GM19372 (cell line): ENCODE results near the gene FBXO31.

Source experiments
- ATAC-seq: cut with Tn5 transposase; IDR thresholded peaks from one replicate; pipeline ENCODE4 v1.9.1; 2021; ENCODE audit warnings: mild to moderate bottlenecking, low read depth, moderate library complexity; ENCODE audit not compliant: unreplicated experiment

Gene FBXO31

GRCh38 chr16:87293990-87294389, 89.6 kb downstream of the FBXO31 start:
- no peak for ATAC-seq

DNA sequence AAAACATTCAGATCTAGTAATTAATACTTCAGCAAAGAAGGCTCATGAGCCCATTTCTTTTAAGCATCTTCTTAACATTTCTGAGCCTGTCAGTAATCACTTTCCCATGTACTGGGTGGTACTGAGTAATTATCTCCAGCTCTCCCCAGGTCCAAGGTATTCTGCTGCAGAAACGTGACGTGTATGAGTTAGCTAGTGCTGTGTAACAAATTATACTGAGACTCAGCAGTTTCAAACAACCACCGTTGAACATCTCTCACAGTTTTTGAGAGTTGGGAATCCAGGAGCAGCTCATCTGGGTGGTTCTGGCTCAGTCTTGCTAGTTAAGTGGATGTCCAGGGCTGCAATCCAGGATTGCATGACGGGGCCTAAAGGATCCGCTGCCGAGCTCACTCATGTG, 91.6 kb downstream of the FBXO31 start:
- no peak for ATAC-seq

GRCh38 chr16:87288753-87289362, 94.7 kb downstream of the FBXO31 start:
- ATAC-seq: no peak

GRCh38 chr16:87286839-87287626, 96.5 kb downstream of the FBXO31 start:
- no peak for ATAC-seq

DNA sequence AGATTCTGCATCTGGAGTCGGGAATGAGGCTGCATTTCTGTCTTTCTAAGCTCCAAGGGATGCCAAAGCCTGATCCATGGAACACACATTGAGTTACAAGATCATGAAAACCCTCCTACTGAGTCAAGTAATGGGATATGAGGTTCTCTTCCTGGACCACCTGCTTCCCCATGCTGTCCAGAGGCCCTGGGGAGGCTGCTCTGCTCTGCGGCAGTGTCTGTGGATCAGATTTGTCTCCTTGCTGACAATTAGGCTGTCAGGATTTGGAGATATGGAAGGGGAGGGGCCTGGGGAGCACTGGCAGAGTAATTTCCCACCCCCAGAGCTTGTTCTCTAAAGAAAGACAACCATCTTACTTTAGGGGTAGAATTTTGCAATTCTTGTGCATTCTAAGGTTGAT, 99.4 kb downstream of the FBXO31 start:
- no peak for ATAC-seq

- no peak for ATAC-seq
Measured at GRCh38 chr16:87279094-87279658, 104.4 kb downstream of the FBXO31 start.

- no peak for ATAC-seq
Measured at GRCh38 chr16:87278191-87279093, 105.1 kb downstream of the FBXO31 start.
